Keratinocyte (primary cell): ENCODE data around the gene MAP3K5. TPM values are rescaled to one million over a fixed set of nuclear protein-coding genes. Genes with fewer than 3 reads are reported as not detected.

Experiments used
- DNase-seq: peaks from one replicate; pipeline ENCODE4 v3.0.0-alpha.2; 2011; ENCODE audit warnings: low read depth, missing footprints, low spot score
- FAIRE-seq: peaks from 2 replicates; lab custom pipeline; 2011; peaks lifted over from hg19 to GRCh38; lab: Jason Lieb, UNC
- H2AFZ ChIP-seq: 2 replicates; pipeline ENCODE4 v1.6.0; 2012; ENCODE audit warnings: low read length, control low read depth, inconsistent platforms; ENCODE audit not compliant: control insufficient read depth
- H3K27ac ChIP-seq: 2 replicates; pipeline ENCODE4 v1.5.1; 2011; ENCODE audit warnings: low read length; ENCODE audit not compliant: control insufficient read depth, insufficient read depth
- H3K27me3 ChIP-seq: 3 replicates; pipeline ENCODE4 v1.6.0; 2011; ENCODE audit warnings: low read length; ENCODE audit not compliant: control insufficient read depth, insufficient read depth; ENCODE audit errors: extremely low read depth
- H3K36me3 ChIP-seq, 2 experiments: 2 replicates in 1 of 2; 3 replicates in 1 of 2; pipeline ENCODE4 v1.5.1; 2011; ENCODE audit warnings: low read length in 2 of 2, mild to moderate bottlenecking in 1 of 2; ENCODE audit not compliant: control insufficient read depth in 2 of 2, insufficient read depth in 2 of 2; ENCODE audit errors: extremely low read depth in 1 of 2
- H3K4me1 ChIP-seq: 3 replicates; pipeline ENCODE4 v1.5.1; 2011; ENCODE audit warnings: low read length; ENCODE audit not compliant: control insufficient read depth, insufficient read depth; ENCODE audit errors: extremely low read depth
- H3K4me2 ChIP-seq: 3 replicates; pipeline ENCODE4 v1.6.0; 2011; ENCODE audit warnings: low read depth, low read length; ENCODE audit not compliant: control insufficient read depth, insufficient read depth; ENCODE audit errors: extremely low read depth
- H3K4me3 ChIP-seq, 3 experiments: fragments of 200-600 bp in 1 of 3; sonication (generic) in 1 of 3; 2 replicates in 2 of 3; 3 replicates in 1 of 3; pipeline ENCODE4 v1.5.1; 2011 to 2016; ENCODE audit warnings: low read length in 3 of 3, mild to moderate bottlenecking in 3 of 3, control low read depth in 2 of 3, inconsistent platforms in 1 of 3, low read depth in 1 of 3, mixed read lengths in 1 of 3, mixed run types in 1 of 3, moderate library complexity in 1 of 3; ENCODE audit not compliant: control insufficient read depth in 2 of 3, insufficient read depth in 2 of 3; ENCODE audit errors: extremely low read depth in 1 of 3
- H3K79me2 ChIP-seq: 2 replicates; pipeline ENCODE4 v1.6.0; 2012; ENCODE audit warnings: low read length; ENCODE audit not compliant: control insufficient read depth, insufficient read depth
- H3K9ac ChIP-seq: 3 replicates; pipeline ENCODE4 v1.6.0; 2011; ENCODE audit warnings: low read length; ENCODE audit not compliant: control insufficient read depth, insufficient read depth; ENCODE audit errors: extremely low read depth
- H3K9me1 ChIP-seq: 3 replicates; pipeline ENCODE4 v1.6.0; 2011; ENCODE audit warnings: low read length; ENCODE audit not compliant: control insufficient read depth, insufficient read depth; ENCODE audit errors: extremely low read depth
- H3K9me3 ChIP-seq: 2 replicates; pipeline ENCODE4 v1.5.1; 2012; ENCODE audit warnings: low read depth, low read length; ENCODE audit not compliant: control insufficient read depth
- H4K20me1 ChIP-seq: 3 replicates; pipeline ENCODE4 v1.6.0; 2011; ENCODE audit warnings: low read length; ENCODE audit not compliant: control insufficient read depth, insufficient read depth; ENCODE audit errors: extremely low read depth
- EZH2 ChIP-seq: IDR thresholded peaks from one replicate; pipeline ENCODE4 v1.6.1; 2012; ENCODE audit warnings: inconsistent platforms, mild to moderate bottlenecking, low read length, moderate library complexity
- dilution Hi-C: fragments of 300-500 bp; cut with MboI; formaldehyde crosslinking; loops from one replicate; pipeline ENCODE4 v1.7.0; 2020; ENCODE audit warnings: low sequenced_read_pairs; ENCODE audit not compliant: extremely low pct_ligation_motif_present
- polyA plus RNA-seq, 5 experiments: library from polyadenylated mRNA; depleted of rRNA in 3 of 5; stranded (reverse) in 3 of 5; stranded (forward) in 1 of 5; unstranded in 1 of 5; fragments of >200 nt; gene quantifications; 1 replicate in 1 of 5; 2 replicates in 3 of 5; 3 replicates in 1 of 5; pipeline versions ENCODE4 v1.2.1 to v1.2.3, GENCODE V29; 2011 to 2012; ENCODE audit warnings: missing spikeins in 2 of 5, low read depth in 1 of 5, low replicate concordance in 1 of 5
- TF ChIP-seq, protein P1 (sequence below), 3 experiments: IDR thresholded peaks in 1 of 3; conservative IDR thresholded peaks in 1 of 3; optimal IDR thresholded peaks in 1 of 3; 2 replicates in 2 of 3; 3 replicates in 1 of 3; pipeline versions ENCODE3 to v1.5.1; 2011; ENCODE audit warnings: low read length in 3 of 3, mild to moderate bottlenecking in 3 of 3, moderate library complexity in 2 of 3, control low read depth in 1 of 3, inconsistent platforms in 1 of 3; ENCODE audit not compliant: insufficient read depth in 2 of 3; ENCODE audit errors: extremely low read depth in 1 of 3

The MAP3K5 gene
- polyA plus RNA-seq, 1 donor (not counting 4 experiments of a cell fraction or from before 2014, with no cell fraction given) = 3.4 TPM

GRCh38 chr6:136780972-136781371 is 11.3 kb downstream of the MAP3K5 start:
- Histone ChIP-seq H3K79me2 (peaks cover 12% of the 10 kb centered on the region), H3K4me3 (no peak overlapping the region), H3K9ac (no peak overlapping the region), H3K9me3 (no peaks in the 10 kb centered on the region), H3K4me1 (peaks cover 32% of the 10 kb centered on the region), H3K36me3 (no peaks in the 10 kb centered on the region), H3K27ac (no peak overlapping the region), H4K20me1 (no peaks in the 10 kb centered on the region), H3K27me3 (no peaks in the 10 kb centered on the region), H2AFZ (no peak overlapping the region), H3K4me2 (no peak overlapping the region), H3K9me1 (no peaks in the 10 kb centered on the region)
- DNase-seq = no peak
- dilution Hi-C loops = no loop called here
- no peak for FAIRE-seq
- TF ChIP-seq EZH2 = no peak
- TF ChIP-seq, protein P1, sequence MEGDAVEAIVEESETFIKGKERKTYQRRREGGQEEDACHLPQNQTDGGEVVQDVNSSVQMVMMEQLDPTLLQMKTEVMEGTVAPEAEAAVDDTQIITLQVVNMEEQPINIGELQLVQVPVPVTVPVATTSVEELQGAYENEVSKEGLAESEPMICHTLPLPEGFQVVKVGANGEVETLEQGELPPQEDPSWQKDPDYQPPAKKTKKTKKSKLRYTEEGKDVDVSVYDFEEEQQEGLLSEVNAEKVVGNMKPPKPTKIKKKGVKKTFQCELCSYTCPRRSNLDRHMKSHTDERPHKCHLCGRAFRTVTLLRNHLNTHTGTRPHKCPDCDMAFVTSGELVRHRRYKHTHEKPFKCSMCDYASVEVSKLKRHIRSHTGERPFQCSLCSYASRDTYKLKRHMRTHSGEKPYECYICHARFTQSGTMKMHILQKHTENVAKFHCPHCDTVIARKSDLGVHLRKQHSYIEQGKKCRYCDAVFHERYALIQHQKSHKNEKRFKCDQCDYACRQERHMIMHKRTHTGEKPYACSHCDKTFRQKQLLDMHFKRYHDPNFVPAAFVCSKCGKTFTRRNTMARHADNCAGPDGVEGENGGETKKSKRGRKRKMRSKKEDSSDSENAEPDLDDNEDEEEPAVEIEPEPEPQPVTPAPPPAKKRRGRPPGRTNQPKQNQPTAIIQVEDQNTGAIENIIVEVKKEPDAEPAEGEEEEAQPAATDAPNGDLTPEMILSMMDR (optimal IDR thresholded peaks at IDR 0.05 in 1 of 3, IDR thresholded peaks at IDR 0.05 in 1 of 3, conservative IDR thresholded peaks at IDR 0.05 in 1 of 3; ENCODE audit: extremely low read depth in 1 of 3, insufficient read depth in 2 of 3, low read length in 3 of 3) = no peak

GRCh38 chr6:136779682-136780081 is 12.6 kb downstream of the MAP3K5 start:
- Histone ChIP-seq H3K79me2 (peaks cover 5% of the 10 kb centered on the region), H3K9ac (no peak overlapping the region), H3K9me1 (no peaks in the 10 kb centered on the region), H3K4me2 (no peak overlapping the region), H3K27ac (no peak overlapping the region), H3K36me3 (no peaks in the 10 kb centered on the region), H3K27me3 (no peaks in the 10 kb centered on the region), H3K4me3 (no peak overlapping the region), H3K4me1 (peaks cover 33% of the 10 kb centered on the region), H2AFZ (no peak overlapping the region), H4K20me1 (no peaks in the 10 kb centered on the region), H3K9me3 (no peaks in the 10 kb centered on the region)
- no peak for DNase-seq
- TF ChIP-seq EZH2 = no peak
- TF ChIP-seq, protein P1 (optimal IDR thresholded peaks at IDR 0.05 in 1 of 3, IDR thresholded peaks at IDR 0.05 in 1 of 3, conservative IDR thresholded peaks at IDR 0.05 in 1 of 3; ENCODE audit: extremely low read depth in 1 of 3, insufficient read depth in 2 of 3, low read length in 3 of 3) = no peak
- no peak for FAIRE-seq
- dilution Hi-C loops = no loop called here
